Mucosa of gallbladder (tissue), 1 donor: Measurements from ENCODE around the gene PPP1R3F. TPM values are rescaled to one million over a fixed set of nuclear protein-coding genes. Genes with fewer than 3 reads are reported as not detected.
A peak's percentile ranks its signal among the peaks of the same experiment; 100 is the strongest.

Experiments
- DNase-seq: peaks from one replicate; pipeline ENCODE4 v3.0.0-alpha.2; 2020; ENCODE audit warnings: low spot score
- total RNA-seq: library from RNA; stranded (reverse); gene quantifications from one replicate; pipeline ENCODE4 v1.2.1, GENCODE V29; 2021
- donor health status: DM: no; HTN: no; CAD: no.

Gene PPP1R3F
- total RNA-seq, 1 donor from 2014 or later = 11.5 TPM

DNA sequence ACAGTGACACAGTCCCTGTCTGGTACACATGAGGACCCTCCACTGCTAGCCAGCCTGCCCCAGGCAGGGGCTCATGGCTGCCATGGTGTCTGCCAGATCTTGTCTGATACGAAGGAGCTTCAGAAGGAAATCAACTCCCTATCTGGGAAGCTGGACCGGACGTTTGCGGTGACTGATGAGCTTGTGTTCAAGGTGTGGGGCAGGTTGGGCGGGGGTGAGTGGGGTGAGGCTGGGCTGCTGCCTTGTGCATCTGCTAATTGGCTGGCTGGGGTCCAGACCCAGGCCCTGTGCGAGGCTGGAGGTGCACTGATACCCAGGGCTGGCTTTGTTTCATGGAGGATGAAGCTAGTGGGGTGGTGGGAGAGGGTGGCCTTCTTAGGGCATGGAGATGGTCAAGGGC is 20.5 kb upstream of the PPP1R3F start:
- no peak for DNase-seq

DNA sequence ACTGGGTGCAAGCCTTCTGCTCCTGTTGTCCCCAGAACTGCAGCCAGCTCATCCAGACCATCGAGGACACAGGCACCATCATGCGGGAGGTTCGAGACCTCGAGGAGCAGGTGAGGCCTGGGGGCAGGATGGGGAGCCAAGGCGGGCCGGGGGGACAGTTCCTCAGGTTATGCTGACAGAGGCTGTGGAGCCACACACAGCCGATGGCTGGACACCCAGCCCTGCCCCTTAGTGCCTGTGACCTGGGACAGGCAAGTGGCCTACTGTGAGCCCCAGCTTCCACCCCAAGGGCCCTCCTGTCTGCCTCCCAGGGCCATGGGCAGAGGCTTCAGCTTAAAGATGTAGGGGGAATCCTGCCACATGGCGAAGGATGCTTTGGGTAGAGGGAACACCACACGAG is 20.0 kb upstream of the PPP1R3F start:
- DNase-seq = no peak

DNA sequence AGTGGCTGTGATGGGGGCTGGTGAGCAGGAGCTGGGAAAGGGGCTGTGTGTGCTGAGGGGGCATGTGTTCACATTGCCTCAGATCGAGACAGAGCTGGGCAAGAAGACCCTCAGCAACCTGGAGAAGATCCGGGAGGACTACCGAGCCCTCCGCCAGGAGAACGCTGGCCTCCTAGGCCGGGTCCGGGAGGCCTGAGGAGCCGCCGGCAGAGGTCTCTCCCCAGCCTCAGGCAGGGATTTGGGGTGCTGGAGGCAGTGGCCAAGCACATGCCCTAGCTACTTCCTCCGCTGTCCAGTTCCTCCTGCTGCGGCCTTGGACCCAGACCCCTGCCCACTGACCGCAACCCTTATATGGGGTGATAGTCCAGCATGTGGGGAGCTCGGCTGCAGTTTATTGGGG is 19.5 kb upstream of the PPP1R3F start:
- no peak for DNase-seq

DNA sequence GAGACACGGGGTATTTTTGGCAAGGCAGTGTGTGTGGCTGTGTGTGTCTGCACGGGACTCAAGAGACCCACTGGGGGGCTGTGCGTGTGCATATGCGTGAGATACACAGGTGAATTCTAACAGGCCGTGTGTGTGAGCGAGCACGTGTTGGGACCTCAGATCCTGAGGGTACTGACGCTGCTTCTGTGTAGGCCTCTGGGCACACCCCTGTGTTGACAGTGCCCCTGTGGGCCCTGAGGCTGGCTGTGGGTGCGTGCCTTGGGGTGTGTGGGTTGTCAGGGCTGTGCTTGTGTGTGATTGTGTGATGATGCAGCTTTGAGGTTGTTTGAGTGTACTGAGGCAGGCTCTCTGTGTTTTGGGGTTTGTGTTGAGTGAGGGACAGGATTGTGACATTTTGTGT is 19.0 kb upstream of the PPP1R3F start:
- no peak for DNase-seq

DNA sequence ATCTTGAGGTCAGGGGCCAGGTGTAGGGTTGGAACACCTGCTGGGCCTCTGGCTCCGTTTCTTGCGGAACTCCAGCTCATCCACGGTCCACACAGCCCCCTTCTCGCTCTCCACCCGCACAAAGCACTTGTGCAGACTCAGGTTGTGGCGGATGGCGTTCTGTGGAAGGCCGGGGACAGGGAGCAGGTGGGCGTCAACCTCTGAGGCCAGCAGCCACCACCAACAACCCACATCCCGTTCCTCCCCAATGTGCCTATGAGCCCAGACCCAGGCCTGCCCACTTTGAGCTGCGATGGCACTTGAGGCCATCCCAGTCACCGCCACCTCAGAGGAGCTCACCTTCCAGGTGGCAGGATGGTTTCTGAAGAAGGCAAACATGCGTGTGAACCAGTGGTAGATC is 18.3 kb upstream of the PPP1R3F start:
- no peak for DNase-seq

DNA sequence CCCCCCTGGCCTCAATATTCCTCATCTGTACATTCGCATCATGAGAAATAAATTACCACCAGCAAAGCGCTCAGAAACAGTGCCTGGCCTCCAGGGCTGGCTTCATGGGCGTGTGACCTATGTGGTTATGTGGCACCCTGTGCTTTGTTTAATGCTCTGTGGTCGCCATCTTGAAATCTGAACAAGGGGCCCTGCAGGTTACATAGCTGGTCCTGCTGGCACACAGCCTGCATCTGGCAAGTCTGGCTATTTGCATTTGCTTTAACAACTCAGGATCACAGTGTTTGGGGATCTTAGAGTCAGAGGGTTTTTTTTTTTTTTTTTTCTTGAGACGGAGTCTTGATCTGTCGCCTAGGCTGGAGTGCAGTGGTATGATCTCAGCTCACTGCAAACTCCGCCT is 15.0 kb upstream of the PPP1R3F start:
- no peak for DNase-seq

DNA sequence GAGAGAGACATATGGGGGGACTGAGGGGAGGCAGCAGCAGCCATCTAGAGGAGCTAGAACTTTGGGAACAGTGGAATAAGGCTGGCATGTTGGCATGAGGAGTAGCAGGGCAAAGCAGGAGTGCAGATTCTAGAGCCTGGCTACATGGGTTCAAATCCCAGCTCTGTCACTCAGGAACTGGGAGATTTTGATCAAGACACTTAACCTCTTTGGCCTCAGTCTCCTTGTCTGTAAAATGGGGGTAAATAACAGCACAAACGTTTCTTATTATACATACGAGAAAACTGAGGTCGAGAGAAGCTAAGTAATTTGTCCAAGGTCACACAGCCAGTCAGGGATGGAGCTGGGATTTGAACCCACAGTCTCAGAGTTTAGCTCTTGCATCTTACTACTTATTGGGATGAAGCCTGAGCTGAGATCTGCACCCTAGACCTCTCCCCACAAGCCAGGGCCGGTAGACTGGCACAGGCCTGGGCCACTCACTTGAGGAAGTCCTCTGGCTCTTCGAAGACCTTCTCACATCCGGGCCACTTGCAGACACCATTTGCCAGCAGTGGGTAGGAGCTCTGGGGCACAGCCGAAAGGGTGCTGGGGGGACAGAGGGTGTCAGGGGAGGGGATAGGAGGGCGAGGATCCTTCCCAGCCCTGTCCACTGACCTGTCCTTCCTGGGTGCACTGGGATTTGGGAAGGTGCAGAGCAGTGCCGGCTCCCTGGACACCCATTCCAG is 13.2 kb upstream of the PPP1R3F start:
- no peak for DNase-seq

DNA sequence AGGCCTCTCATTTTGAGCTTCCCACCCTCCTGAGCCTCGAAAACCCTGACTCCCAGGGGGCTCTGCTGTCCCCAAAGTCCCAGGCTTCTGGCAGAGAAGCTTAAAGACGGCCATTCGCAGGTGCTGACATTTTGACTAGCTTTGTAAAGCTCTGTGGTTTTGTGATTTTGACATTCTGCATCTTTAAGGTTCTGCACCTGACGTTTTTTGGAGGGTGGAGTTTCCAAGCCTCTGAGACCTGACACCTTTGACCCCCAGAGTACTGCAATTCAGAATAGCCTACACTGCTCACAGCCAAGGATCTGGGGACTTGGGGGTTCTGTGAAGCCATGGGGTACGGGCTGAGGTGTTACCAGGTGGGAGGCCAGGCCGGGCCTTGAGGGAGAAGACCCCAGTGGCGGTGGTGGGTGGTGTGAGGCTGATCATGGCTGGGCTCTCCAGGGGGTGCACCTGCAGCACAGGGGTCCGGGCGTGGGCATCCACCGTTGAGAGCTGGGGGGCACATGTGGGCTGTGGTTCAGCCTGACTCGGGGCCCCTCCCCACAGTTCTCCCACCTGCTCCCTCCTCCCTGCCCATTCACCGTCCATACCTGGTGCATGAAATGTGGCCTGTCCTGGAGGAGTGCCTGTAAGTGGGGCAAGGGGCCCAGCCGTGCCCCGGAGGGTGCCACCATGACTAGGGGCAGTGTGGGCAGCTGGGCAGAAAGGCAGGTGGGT is 12.4 kb upstream of the PPP1R3F start:
- DNase-seq = no peak

DNA sequence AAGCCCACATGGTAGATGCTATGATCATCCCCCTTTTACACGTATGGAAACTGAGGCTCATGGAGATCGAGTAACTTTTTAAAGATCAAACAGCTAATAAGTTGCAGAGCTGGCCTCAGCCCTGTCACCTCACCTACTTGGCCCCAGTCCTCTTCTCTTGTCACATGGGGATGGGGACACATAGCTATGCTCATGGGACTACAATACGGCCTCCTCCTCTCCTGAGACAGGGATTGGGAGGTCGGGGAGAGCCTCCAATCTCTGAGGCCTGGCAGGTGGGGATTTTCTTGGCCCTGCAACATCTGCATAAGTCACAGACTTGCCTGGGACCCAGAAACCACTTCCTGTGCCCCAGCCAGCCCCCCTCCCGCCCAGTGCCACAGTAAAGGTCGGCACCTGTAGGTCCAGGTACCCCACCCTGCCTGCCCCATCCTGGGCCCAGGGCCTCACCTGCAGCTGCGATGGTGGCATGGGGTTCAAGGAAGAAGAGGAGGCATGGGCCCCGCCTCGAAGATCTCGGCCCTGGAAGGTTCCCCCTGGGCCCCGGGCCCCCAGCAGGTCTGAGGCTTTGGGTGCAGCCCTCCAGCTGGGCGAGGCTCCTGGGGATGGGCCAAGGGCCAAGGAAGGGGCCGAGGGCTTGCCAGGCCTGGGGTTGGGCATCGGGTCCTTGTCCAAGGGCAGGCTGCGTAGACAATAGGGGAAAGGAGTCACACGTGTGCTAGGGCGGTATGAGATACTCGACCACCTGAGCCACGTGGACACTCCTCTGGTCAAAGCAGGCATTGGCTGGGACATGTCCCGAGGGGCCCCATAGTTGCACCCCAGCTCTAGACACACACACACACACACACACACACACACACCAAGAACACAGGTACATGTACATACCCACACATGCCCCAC is 11.5 kb upstream of the PPP1R3F start:
- no peak for DNase-seq

DNA sequence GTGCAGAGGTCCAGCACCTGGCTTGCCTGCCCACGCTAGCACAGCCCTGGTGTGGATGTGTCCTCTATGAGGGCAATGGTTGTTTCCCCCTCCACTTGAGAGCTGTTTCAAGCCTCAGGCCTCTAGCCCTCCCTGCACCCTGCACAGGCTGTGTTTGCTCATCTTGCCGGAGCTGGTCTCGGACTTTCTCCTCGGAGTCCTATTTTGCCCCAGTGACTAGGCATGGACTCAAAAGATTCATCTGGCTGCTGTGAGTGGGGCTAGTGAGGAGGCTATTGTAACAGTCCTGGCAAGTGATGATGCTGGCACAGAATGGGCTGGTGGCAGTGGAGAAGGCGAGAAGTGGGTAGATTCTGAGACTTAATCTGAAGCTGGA is 10.9 kb upstream of the PPP1R3F start:
- DNase-seq = no peak

DNA sequence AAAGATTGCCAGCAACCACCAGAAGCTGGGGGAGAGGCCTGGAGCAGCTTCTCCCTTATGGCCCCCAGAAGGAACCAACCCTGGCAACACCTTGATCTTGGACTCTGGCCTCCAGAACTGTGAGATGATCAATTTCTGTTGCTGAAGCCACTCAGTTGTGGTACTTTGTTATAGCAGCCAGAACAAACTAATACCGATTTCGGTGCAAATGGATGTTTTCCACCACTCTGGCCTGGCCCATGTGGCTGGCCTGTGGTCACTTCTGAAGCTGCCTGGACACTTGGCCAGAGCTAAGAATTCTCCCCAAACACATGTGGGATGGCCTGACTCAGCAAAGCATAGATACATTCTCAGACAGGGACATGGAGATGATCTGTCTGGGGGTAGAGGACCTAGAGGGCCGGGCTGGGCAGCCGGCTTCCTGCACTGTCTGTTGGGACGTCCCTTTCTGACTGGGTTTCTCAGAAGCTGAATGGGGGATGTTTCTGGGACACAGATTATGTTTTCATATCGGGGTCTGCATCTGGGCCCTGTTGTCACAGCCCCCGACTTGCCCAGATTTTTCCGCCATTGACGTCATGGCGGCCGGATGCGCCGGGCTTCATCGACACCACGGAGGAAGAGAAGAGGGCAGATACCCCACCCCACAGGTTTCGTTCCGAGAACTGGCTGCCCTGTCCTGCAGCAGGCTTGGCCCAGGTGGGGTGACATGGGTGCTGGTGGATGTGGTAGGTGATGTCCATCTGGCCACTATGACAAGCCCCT is 9.2 kb upstream of the PPP1R3F start:
- DNase-seq = no peak

DNA sequence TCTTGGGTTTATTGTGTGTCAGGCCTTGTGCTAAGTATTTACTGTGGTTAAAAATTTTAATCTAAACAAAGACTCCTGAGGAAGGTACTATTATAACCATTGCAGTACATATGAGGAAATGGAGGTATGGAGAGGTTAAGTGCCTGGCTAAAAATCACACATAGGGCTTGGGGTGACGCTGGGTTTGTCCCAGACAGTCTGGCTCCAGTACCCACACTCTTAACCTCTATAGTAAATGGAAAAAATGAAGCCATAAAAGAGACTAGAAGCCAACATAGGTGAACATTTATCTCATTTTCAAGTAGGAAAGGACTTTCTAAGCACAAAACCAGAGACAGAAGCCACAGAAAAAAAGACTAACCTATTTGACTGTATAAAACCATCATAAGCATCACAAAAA is 7.0 kb upstream of the PPP1R3F start:
- DNase-seq = no peak

DNA sequence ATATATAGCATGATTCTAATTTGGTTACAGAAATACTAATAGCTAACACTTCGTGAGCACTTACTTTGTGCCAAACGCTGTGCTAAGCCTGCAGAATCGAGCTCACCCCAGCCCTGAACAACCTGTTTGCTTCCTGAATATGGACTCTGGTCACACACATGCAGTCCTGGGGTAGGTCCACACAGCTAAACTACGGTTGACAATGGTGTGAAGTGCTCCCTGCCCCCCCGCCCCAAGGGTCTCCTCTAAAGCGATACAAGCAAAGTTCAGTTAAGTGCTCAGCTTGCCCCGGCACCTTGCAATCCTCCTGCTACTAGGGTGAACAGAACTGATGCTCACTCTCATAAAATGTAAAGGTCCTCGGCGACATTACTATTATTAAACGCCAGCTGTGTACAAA is 6.0 kb upstream of the PPP1R3F start:
- no peak for DNase-seq

DNA sequence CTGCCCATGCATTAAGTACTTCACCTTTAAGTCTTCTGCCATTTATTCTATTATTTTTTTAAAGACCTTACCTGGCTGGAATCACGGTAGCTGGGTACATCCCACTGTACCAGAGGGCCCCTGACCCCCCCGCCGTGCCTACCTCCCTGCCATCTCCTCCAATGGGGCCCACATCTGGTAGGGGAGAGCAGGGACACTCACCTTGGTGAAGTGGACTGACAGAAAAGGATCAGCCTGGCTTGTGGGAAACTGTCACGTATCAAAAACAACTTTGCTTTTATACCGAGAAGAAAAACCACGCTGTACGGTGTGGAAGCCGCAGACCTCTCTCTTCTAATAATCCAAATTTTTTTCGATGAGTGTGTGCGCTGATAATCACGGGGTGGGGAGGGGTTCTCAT is 5.1 kb upstream of the PPP1R3F start, which contains the start of gene FOXP3:
FOXP3 (minus strand) TSS at position 251 of the 400 bp plus-strand sequence. CDS start 6,205 bp downstream, outside the sequence.
- no peak for DNase-seq

DNA sequence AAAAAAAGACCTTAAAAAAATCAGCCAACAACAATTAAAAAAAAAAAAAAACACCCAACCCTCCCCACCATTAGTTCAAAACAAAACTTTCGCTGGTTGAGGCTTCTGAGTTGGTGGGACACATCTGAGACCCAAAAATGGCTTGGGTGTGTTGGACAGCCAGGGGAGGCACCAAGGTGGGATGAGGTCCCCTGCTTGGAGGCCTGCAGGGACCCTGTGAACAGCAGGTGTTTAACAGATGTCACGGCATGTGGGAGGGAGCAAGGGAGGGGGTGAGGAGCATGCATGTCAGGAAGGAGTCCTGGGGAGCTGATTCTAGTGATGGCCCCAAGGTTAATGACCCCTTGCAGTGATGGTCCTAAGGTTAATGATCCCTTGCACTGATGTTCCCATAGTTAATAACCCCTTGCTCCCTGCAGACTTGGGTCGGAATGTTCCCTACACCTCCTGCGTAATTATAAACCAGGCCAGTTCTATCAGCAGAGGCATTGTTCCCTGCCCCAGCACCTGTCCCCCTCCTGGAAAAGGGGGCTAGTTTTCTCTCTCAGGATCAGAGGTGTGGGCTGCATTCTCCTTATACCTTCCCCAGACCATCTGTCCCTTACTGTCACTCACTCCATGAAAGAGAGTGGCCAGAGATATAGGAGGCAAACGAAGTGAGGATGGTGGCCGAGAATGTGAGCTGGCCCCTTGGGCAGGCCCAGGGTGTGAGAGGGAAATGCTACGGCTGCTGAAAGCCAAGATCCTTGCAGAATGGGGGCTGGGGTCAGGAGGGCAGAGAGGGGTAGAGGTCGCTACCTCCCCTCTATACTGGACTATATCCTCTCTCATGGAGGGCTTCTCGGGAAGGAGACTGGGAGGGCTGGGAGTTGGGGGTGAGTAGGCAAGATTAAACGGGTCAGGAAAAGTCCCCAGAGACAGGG is 2.8 kb upstream of the PPP1R3F start:
- no peak for DNase-seq

DNA sequence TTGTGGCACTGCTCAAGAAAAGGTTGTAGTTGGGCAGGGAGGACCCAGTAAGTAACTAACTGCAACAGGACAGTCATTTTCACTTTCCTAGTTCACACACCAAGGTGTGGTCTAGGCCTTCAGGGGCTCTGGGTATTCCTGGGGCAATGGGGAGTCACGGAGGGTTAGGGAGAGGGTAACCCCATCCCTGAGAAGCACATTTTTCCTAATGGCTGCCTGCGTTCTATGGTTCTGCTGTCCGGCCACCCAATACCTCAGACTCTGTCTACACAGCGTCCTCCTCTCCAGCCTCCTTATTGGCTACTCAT is 937 bp upstream of the PPP1R3F start:
- no peak for DNase-seq

DNA sequence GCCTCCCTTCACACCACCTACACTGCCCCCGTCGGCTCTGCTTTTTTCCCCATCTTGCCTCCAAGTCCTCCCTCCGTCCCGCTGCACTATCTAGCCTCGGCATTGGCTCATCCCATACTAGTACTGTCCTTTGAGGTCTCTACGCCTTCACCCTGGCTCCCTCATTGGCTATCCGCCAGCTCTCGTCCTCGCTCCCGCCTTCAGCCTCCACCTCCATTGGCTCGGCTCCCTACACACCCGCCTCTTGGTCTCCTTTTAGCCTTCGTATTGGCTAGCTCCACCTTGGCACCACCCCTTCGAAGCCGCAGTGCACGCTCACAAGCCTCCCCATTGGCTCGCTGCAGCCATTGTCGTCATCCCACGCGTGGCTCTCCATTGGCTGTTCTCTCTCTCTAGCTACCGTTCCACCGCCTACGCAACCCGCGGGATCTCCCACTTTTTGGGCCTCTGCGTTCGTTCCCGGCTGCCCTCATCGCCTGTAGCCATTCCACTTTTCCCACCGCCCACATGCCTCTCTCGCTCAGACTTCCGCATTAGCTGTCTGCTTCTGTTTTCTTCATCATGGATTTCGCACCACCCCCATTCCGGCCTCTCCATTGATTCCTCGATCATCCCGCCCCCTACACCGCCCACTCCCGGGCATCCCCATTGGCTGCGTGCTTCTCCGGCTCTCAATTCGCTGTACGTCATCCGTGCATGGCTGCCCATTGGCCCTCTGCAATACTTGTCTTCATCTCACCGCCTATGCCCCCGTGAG is 405 bp upstream of the PPP1R3F start:
- DNase-seq = peak; percentile 97

DNA sequence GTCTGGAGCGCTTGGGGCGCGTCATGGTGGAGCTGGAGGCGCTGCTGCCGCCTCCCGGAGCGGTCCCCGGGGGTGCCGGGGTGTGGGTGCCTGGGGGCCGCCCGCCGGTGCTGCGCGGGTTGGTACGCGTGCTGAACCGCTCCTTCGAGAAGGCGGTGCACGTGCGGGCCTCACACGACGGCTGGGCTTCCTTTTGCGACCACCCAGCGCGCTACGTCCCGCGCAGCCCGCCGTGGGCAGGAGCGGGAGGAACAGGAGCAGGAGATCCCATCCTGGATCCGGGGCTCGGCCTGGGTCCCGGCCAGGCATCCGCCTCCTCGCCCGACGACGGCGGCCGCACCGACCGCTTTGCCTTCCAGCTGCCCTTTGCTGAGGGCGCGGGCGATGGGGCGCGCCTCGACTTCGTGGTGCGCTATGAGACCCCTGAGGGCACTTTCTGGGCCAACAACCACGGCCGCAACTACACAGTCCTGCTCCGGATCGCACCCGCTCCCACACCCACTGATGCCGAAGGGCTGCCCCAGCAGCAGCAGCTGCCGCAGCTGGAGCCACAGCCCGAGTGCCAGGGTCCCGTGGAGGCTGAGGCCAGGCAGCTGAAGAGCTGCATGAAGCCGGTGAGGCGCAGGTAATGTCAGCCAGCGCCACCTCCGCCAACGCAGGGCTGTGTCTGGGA is 792 bp downstream of the PPP1R3F start:
- no peak for DNase-seq

DNA sequence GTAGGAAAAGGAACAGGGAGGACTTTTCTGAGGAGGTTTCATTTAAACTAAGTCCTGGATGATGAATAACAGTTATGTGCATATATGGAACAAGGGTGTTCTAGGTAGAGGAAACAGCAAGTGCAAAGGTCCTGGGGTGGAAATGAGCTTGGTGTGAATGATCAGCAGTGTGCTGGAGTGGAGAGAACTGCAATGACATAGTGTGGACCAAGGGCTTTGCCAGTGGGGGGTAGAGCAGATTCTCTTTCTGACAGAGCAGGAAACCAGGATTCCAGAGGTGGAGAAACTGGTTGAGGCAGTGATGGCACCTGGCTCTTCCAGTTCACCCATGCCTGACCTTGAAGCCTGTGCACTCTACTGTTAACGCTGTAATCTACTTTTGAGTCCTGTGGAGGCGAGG is 1.7 kb downstream of the PPP1R3F start:
- DNase-seq = no peak

DNA sequence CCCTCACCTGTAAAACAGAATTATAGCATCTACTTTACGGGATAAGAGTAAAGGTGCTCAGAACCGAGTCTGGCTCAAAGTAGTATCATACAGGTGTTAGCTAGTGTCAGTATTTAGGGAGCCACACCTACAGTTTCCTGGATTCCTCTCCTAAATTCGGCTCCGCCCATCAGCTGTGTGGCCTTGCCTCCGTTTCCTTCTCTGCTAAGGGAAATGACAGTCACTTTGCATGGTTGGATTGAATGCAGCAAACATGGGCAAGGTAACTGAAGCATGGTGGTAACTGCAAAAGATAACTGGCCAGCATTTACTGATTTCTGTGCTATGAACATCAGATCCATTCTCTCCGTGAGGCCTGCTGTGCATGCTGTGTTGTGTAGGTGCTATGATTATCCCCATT is 2.8 kb downstream of the PPP1R3F start:
- DNase-seq = no peak
